ENCODE results near the gene TSC22D3. TPM values are rescaled to one million over a fixed set of nuclear protein-coding genes. Genes with fewer than 3 reads are reported as not detected.

The TSC22D3 gene
- total RNA-seq, 3 donors from 2014 or later = 14.1 to 118 (median 64.7) TPM

DNA sequence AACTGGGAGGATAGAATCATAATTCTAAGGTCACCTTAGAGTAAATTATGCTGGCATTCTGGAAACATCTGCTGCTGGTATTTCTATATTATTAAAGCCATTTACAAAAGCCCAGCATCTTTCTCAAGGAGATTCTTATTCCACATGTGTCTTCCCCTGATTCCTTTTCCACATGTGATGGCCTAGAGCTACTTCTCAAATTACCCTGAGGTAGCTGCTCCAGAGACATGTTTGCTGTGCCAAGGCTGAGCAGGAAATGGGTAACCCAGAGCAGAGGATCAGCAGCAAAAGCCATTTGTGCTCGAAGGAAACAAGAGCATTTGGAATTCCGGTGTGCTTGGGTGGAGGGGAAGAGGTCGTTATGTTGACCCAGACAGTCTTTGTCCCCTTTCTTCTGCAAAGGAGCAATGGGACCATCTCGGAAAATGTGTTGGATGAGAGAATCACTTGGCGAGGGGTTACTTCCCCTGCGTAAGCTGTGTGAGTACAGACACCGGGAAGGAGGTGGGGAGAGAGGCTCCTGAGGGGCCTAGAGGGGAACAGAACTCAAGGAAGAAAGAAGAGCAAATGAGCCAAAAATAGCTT is 24.6 kb downstream of the TSC22D3 start:
- Histone ChIP-seq H3K9me3 (no peaks in the 10 kb centered on the region), H3K4me3 (no peak overlapping the region)
- TF ChIP-seq, protein P1, sequence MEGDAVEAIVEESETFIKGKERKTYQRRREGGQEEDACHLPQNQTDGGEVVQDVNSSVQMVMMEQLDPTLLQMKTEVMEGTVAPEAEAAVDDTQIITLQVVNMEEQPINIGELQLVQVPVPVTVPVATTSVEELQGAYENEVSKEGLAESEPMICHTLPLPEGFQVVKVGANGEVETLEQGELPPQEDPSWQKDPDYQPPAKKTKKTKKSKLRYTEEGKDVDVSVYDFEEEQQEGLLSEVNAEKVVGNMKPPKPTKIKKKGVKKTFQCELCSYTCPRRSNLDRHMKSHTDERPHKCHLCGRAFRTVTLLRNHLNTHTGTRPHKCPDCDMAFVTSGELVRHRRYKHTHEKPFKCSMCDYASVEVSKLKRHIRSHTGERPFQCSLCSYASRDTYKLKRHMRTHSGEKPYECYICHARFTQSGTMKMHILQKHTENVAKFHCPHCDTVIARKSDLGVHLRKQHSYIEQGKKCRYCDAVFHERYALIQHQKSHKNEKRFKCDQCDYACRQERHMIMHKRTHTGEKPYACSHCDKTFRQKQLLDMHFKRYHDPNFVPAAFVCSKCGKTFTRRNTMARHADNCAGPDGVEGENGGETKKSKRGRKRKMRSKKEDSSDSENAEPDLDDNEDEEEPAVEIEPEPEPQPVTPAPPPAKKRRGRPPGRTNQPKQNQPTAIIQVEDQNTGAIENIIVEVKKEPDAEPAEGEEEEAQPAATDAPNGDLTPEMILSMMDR (IDR thresholded peaks at IDR 0.05) = no peak

DNA sequence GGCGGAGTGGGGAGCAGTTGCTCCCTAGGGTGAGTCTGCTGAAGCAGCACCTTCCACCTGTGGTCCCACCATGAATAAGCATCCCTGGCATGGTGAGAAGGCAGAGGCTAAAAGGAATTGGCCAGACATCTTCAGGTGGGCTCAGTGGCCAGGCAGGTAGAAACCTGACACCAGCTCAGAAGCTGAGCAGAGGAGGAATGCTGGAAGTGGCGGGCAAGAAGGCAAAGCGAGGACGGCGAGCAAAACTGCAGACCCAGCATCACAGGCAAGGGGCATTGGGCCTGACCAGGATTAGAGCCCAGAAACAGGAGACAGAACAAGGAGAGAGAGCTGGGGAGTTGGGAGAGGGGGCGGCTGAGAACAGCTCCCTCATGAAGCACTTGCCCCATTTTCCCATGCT is 25.3 kb downstream of the TSC22D3 start:
- H3K9me3 ChIP-seq = no peaks in the 10 kb centered on the region
- intact Hi-C loops (cut with DNase I, micrococcal nuclease) = no loop called here
- no peak overlapping the region for H3K4me3 ChIP-seq
- ATAC-seq (no peak), DNase-seq (no peak)
- no peaks in the 10 kb centered on the region for H3K36me3 ChIP-seq (ENCODE audit: low read depth)
- TF ChIP-seq, protein P1 (IDR thresholded peaks at IDR 0.05) = no peak
- no peaks in the 10 kb centered on the region for H3K4me1 ChIP-seq (ENCODE audit: low read depth)

More for the DNA sequence above, 24.6 kb downstream of the TSC22D3 start:
- Histone ChIP-seq H3K36me3 (ENCODE audit: low read depth) (no peaks in the 10 kb centered on the region), H3K4me1 (ENCODE audit: low read depth) (no peaks in the 10 kb centered on the region)
- intact Hi-C loops (cut with DNase I, micrococcal nuclease) = no loop called here
- DNase-seq = no peak
- ATAC-seq = no peak

DNA sequence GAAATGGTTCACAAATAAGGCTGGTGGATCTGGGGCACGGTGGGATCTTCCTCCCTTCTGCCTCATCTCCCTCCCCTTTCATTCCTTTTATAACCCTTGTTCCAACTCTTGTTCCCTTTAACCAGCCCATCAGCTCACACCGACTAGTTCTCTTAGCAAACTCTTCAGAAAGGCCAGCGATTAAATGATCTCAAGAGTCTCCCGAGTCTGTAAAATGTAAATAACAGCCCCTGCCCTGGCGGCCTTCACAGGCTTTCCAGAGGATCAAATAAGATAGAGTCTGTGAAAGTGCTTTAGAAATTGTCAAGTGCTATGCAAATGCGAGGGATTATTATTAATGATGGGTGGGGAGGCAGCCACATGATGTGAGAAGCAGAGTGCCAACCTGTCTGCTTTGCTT is 27.1 kb downstream of the TSC22D3 start:
- TF ChIP-seq, protein P1 (IDR thresholded peaks at IDR 0.05) = no peak
- intact Hi-C loops (cut with DNase I, micrococcal nuclease) = no loop called here
- no peak for ATAC-seq
- DNase-seq = no peak
- Histone ChIP-seq H3K9me3 (no peaks in the 10 kb centered on the region), H3K36me3 (ENCODE audit: low read depth) (no peaks in the 10 kb centered on the region), H3K4me3 (no peak overlapping the region), H3K4me1 (ENCODE audit: low read depth) (peaks cover 2% of the 10 kb centered on the region)

DNA sequence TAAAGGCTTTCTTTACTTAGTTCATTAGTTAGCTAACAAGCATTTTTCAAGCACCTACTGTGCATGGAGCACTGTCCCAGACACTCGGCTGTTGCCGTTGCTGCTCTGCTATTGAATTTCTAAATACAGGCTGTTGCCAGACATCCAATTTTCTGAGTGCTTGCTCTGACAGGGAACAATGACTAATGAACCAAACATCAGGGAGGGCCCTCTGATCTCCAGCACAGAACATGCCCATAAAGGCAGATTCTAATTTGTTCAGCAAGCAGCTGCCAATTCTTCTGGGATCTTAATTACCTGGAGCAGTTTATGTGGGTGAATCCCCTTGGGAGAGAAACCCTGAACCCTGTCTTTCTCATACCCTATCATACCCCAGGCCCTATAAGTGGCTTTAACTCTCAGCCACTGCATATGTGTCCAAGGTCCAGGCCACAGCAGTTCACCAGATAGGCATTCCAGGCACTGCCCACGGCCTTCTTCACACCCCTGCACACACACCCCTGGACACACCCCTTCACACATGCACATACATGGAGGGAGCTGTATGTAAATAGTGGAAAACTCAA is 27.9 kb downstream of the TSC22D3 start:
- DNase-seq (peak in 1 of 3 donors; percentile 25), ATAC-seq (peak; percentile 65)
- Histone ChIP-seq H3K4me3 (no peak overlapping the region), H3K4me1 (ENCODE audit: low read depth) (peaks cover 10% of the 10 kb centered on the region), H3K36me3 (ENCODE audit: low read depth) (no peaks in the 10 kb centered on the region), H3K9me3 (no peaks in the 10 kb centered on the region)
- intact Hi-C loops (cut with DNase I, micrococcal nuclease) = no loop called here
- TF ChIP-seq, protein P1 (IDR thresholded peaks at IDR 0.05) = no peak

DNA sequence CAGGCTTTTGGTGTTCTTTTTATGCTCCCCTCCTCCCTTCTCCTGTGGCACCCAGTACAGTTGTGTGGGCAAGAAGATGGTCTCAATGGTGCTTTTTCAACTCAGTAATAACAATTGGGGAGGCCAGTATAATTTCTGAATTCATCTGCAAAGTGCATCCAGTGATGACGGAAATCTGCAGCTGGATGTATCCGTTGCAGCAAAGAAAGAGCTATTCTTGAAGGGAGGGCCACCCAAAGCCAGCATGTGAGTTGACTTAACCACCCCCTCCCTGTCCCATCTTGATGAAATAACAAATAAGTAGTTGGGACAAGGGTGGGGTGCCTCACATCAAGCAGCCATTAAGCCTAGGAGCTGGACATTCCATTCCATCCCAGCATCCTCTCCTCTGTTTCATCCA is 30.7 kb downstream of the TSC22D3 start:
- Histone ChIP-seq H3K36me3 (ENCODE audit: low read depth) (no peaks in the 10 kb centered on the region), H3K4me3 (no peak overlapping the region), H3K4me1 (ENCODE audit: low read depth) (peaks cover 24% of the 10 kb centered on the region), H3K9me3 (no peaks in the 10 kb centered on the region)
- intact Hi-C loops (cut with DNase I, micrococcal nuclease) = no loop called here
- no peak for DNase-seq
- no peak for ATAC-seq
- TF ChIP-seq, protein P1 (IDR thresholded peaks at IDR 0.05) = no peak

All from mucosa of descending colon (tissue), 3 donors.